Panc1 (cell line): Measurements from ENCODE around the gene SBF2. TPM values are rescaled to one million over a fixed set of nuclear protein-coding genes. Genes with fewer than 3 reads are reported as not detected.
"Not testable (repeated sequence)": the region's sequence is repeated elsewhere in the genome, so short reads cannot be mapped to it uniquely, and the experiment has no call there.

Experiments used
- ATAC-seq: fragments of 200-7000 bp; cut with Tn5 transposase; 2 replicates; pipeline ENCODE4 v1.9.1; 2020; ENCODE audit warnings: mild to moderate bottlenecking, moderate library complexity
- BruUV-seq: library from RNA; stranded (reverse); fragments of 400-500 nt; replicated peaks from 2 replicates; lab custom pipeline; 2021; lab: Mats Ljungman, UMichigan
- CTCF ChIA-PET: fragments of 300-600 bp; sonication (Branson Sonifier 250); formaldehyde crosslinking; loops from one replicate; lab custom pipeline; 2022; ENCODE audit warnings: antibody characterized with exemption; lab: Charles Lee
- POLR2A ChIA-PET: fragments of 300-600 bp; sonication (Branson Sonifier 250); formaldehyde crosslinking; loops from one replicate; lab custom pipeline; 2022; ENCODE audit warnings: antibody characterized with exemption; lab: Charles Lee
- DNase-seq: peaks from one replicate; pipeline ENCODE4 v3.0.0-alpha.2; 2010; ENCODE audit warnings: low read depth, low spot score
- H3K27ac ChIP-seq: 2 replicates; pipeline ENCODE4 v1.5.1; 2011; ENCODE audit warnings: mild to moderate bottlenecking, low read length, inconsistent platforms
- H3K27me3 ChIP-seq: fragments of 200-500 bp; sonication (Bioruptor generic); 2 replicates; pipeline ENCODE4 v1.6.0; 2014; ENCODE audit warnings: low read length, inconsistent platforms; ENCODE audit not compliant: control insufficient read depth, insufficient read depth
- H3K36me3 ChIP-seq: fragments of 200-500 bp; sonication (Bioruptor generic); 2 replicates; pipeline ENCODE4 v1.5.1; 2014; ENCODE audit warnings: inconsistent platforms, mild to moderate bottlenecking, low read length, moderate library complexity; ENCODE audit not compliant: control insufficient read depth, insufficient read depth
- H3K4me1 ChIP-seq: 2 replicates; pipeline ENCODE4 v1.5.1; 2011; ENCODE audit warnings: inconsistent platforms, mild to moderate bottlenecking, low read length, moderate library complexity; ENCODE audit not compliant: control insufficient read depth, insufficient read depth
- H3K4me3 ChIP-seq, 2 experiments: 2 replicates each; pipeline ENCODE4 v1.5.1; 2011 to 2012; ENCODE audit warnings: low read depth in 2 of 2, low read length in 2 of 2, mild to moderate bottlenecking in 2 of 2, inconsistent platforms in 1 of 2, moderate library complexity in 1 of 2
- H3K9me3 ChIP-seq: fragments of 200-500 bp; sonication (Bioruptor generic); 2 replicates; pipeline ENCODE4 v1.5.1; 2014; ENCODE audit warnings: low read depth, mild to moderate bottlenecking, inconsistent platforms, low read length, moderate library complexity; ENCODE audit not compliant: control insufficient read depth, insufficient read depth
- CTCF ChIP-seq: fragments of 450-650 bp; IDR thresholded peaks from 2 replicates; pipeline ENCODE4 v1.5.1; 2017; ENCODE audit warnings: mild to moderate bottlenecking
- POLR2AphosphoS5 ChIP-seq: IDR thresholded peaks from 2 replicates; pipeline ENCODE4 v1.6.1; 2012; ENCODE audit warnings: mild to moderate bottlenecking, low read depth, low read length, moderate library complexity
- REST ChIP-seq, 2 experiments: IDR thresholded peaks; 2 replicates each; pipeline ENCODE4 v1.6.1; 2011 to 2012; ENCODE audit warnings: low read depth in 2 of 2, control low read depth in 1 of 2, low read length in 1 of 2, mild to moderate bottlenecking in 1 of 2, moderate library complexity in 1 of 2; ENCODE audit not compliant: insufficient read depth in 1 of 2
- SIN3A ChIP-seq: IDR thresholded peaks from 2 replicates; pipeline ENCODE4 v1.6.1; 2012; ENCODE audit warnings: low read depth, mild to moderate bottlenecking, low read length, moderate library complexity, borderline replicate concordance; ENCODE audit not compliant: insufficient read depth
- TCF7L2 ChIP-seq: IDR thresholded peaks from 2 replicates; pipeline ENCODE4 v1.6.1; 2011; ENCODE audit warnings: mild to moderate bottlenecking, low read depth, low read length, inconsistent platforms
- in situ Hi-C: cut with HindIII; loops from 2 replicates; pipeline ENCODE4 v1.10.0; 2016; ENCODE audit warnings: low sequenced_read_pairs, low pct_unique_long_range_greater_than_20kb
- intact Hi-C: fragments of 100-400 bp; cut with micrococcal nuclease; formaldehyde crosslinking; loops from one replicate; pipeline ENCODE4 v1.10.0; 2022; ENCODE audit not compliant: unreplicated experiment
- total RNA-seq: library from RNA; stranded (reverse); gene quantifications from one replicate; pipeline ENCODE4 v1.2.1, GENCODE V29; 2021; ENCODE audit not compliant: unreplicated experiment

SBF2 gene
- total RNA-seq, 1 experiment from 2014 or later, result 65.0 TPM

- DNase-seq (no peak), ATAC-seq (no peak)
- Histone ChIP-seq H3K9me3 (peaks cover 11% of the 10 kb centered on the region; the same call in 1 of the 2 replicates), H3K27ac (peak overlapping the region; percentile 100), H3K4me1 (peaks cover 29% of the 10 kb centered on the region), H3K27me3 (no peaks in the 10 kb centered on the region), H3K36me3 (no peaks in the 10 kb centered on the region), H3K4me3 (no peak overlapping the region)
- BruUV-seq, result no TSS peak
- CTCF ChIA-PET, result no interaction called here
- POLR2A ChIA-PET, result interaction anchor here (0.6 kb wide), 1 partner anchor 221 kb away, joined by 12 read pairs; no protein-coding TSS in a partner anchor
- TF ChIP-seq SIN3A (no peak), POLR2AphosphoS5 (no peak), REST (IDR thresholded peaks at IDR 0.05; ENCODE audit: insufficient read depth in 1 of 2, low read depth in 2 of 2, low read length in 1 of 2) (no peak), CTCF (no peak), TCF7L2 (no peak)
- in situ Hi-C loops (no loop called here), intact Hi-C loops (no loop called here)
Observed at GRCh38 chr11:9903579-9903978, 390.4 kb downstream of the SBF2 start.

GRCh38 chr11:9901943-9902342 is 392.1 kb downstream of the SBF2 start:
- H3K36me3 ChIP-seq, result no peaks in the 10 kb centered on the region
- no peak for DNase-seq
- ATAC-seq, result no peak
- intact Hi-C loops, result no loop called here
- BruUV-seq, result no TSS peak
- peaks cover 19% of the 10 kb centered on the region for H3K4me1 ChIP-seq
- ChIA-PET POLR2A (no interaction called here), CTCF (interaction anchor here (0.6 kb wide), 1 partner anchor 805 kb away, joined by 3 read pairs; no protein-coding TSS in a partner anchor)
- in situ Hi-C loops, result no loop called here
- TF ChIP-seq CTCF, result no peak
- no peak for TF ChIP-seq REST (IDR thresholded peaks at IDR 0.05; ENCODE audit: insufficient read depth in 1 of 2, low read depth in 2 of 2, low read length in 1 of 2)
- no peak for TF ChIP-seq SIN3A
- TF ChIP-seq POLR2AphosphoS5, result no peak
- TF ChIP-seq TCF7L2, result no peak
- H3K27me3 ChIP-seq, result no peaks in the 10 kb centered on the region
- no peak overlapping the region for H3K4me3 ChIP-seq
- peak overlapping the region; percentile 100 for H3K27ac ChIP-seq
- H3K9me3 ChIP-seq, result peaks cover 8% of the 10 kb centered on the region; the same call in 1 of the 2 replicates

GRCh38 chr11:9900253-9900652 is 393.8 kb downstream of the SBF2 start:
- peak overlapping the region; percentile 100; the same call in 1 of the 2 replicates for H3K27ac ChIP-seq
- peaks cover 12% of the 10 kb centered on the region; the same call in 1 of the 2 replicates for H3K9me3 ChIP-seq
- H3K4me3 ChIP-seq, intact Hi-C loops, H3K27me3 ChIP-seq, CTCF ChIA-PET, H3K36me3 ChIP-seq, in situ Hi-C loops, BruUV-seq, H3K4me1 ChIP-seq, POLR2A ChIA-PET: not testable (repeated sequence)
- ATAC-seq (peak; percentile 57; the same call in 1 of the 2 replicates), DNase-seq (peak; percentile 36)
